G401.6 (cell line): ENCODE results near the gene NXPH2.
A peak's percentile ranks its signal among the peaks of the same experiment; 100 is the strongest.

Source experiments
- FAIRE-seq: peaks from 2 replicates; lab custom pipeline; 2012; peaks lifted over from hg19 to GRCh38; lab: Jason Lieb, UNC

NXPH2 gene

GRCh38 chr2:138779781-138780445 is at the start of gene NXPH2:
Gene NXPH2 (minus strand): TSS chr2:138780390. CDS start chr2:138780241, 149 bp downstream.
- FAIRE-seq, result no peak

GRCh38 chr2:138829326-138829919 is 49.2 kb upstream of the NXPH2 start:
- FAIRE-seq, result no peak

- FAIRE-seq, result peak; percentile 80
These were observed 47.4 kb upstream of the NXPH2 start for GRCh38 chr2:138827426-138828054.

- no peak for FAIRE-seq
These were observed 43.5 kb upstream of the NXPH2 start for GRCh38 chr2:138823666-138824065.

GRCh38 chr2:138819964-138820363 is 39.8 kb upstream of the NXPH2 start:
- no peak for FAIRE-seq

- FAIRE-seq, result no peak
These were observed 38.4 kb upstream of the NXPH2 start for GRCh38 chr2:138818556-138818955.

GRCh38 chr2:138814123-138814898 is 34.1 kb upstream of the NXPH2 start:
- FAIRE-seq, result no peak

GRCh38 chr2:138811431-138811830 is 31.2 kb upstream of the NXPH2 start:
- no peak for FAIRE-seq

GRCh38 chr2:138794724-138795123 is 14.5 kb upstream of the NXPH2 start:
- no peak for FAIRE-seq

GRCh38 chr2:138787053-138787666 is 7.0 kb upstream of the NXPH2 start:
- FAIRE-seq, result peak; percentile 57

GRCh38 chr2:138782383-138782782 is 2.2 kb upstream of the NXPH2 start:
- no peak for FAIRE-seq

GRCh38 chr2:138780908-138781307 is 718 bp upstream of the NXPH2 start:
- no peak for FAIRE-seq

- FAIRE-seq, result no peak
These were observed 273 bp upstream of the NXPH2 start for GRCh38 chr2:138780446-138780880.

GRCh38 chr2:138779406-138779780 is 797 bp downstream of the NXPH2 start:
- FAIRE-seq, result no peak

GRCh38 chr2:138777996-138778395 is 2.2 kb downstream of the NXPH2 start:
- no peak for FAIRE-seq

GRCh38 chr2:138775736-138776135 is 4.5 kb downstream of the NXPH2 start:
- no peak for FAIRE-seq

GRCh38 chr2:138771534-138771933 is 8.7 kb downstream of the NXPH2 start:
- no peak for FAIRE-seq

GRCh38 chr2:138767101-138767500 is 13.1 kb downstream of the NXPH2 start:
- FAIRE-seq, result no peak

GRCh38 chr2:138766464-138766863 is 13.7 kb downstream of the NXPH2 start:
- FAIRE-seq, result no peak

- no peak for FAIRE-seq
These were observed 16.2 kb downstream of the NXPH2 start for GRCh38 chr2:138763971-138764370.

GRCh38 chr2:138762533-138762932 is 17.7 kb downstream of the NXPH2 start:
- no peak for FAIRE-seq

- FAIRE-seq, result no peak
These were observed 19.5 kb downstream of the NXPH2 start for GRCh38 chr2:138760676-138761075.
